ENCODE results near the gene KLHL17.

KLHL17 gene

GRCh38 chr1:978069-978834 lies 17.9 kb downstream of the KLHL17 start:
- H3K9ac ChIP-seq: no peak overlapping the region
- peaks cover 71% of the 10 kb centered on the region for H3K27me3 ChIP-seq (ENCODE audit: insufficient read depth, low read depth)
- H3K4me1 ChIP-seq (ENCODE audit: low read depth, poor library complexity, severe bottlenecking): peaks cover 22% of the 10 kb centered on the region
- no peak overlapping the region for H2AFZ ChIP-seq (ENCODE audit: low read depth)
- no peaks in the 10 kb centered on the region for H4K20me1 ChIP-seq (ENCODE audit: insufficient read depth)
- no peaks in the 10 kb centered on the region for H3K36me3 ChIP-seq (ENCODE audit: insufficient read depth)
- H3K27ac ChIP-seq: no peak overlapping the region
- no peaks in the 10 kb centered on the region for H3K79me2 ChIP-seq (ENCODE audit: insufficient read depth, low read depth)
- TF ChIP-seq CTCF (conservative IDR thresholded peaks at IDR 0.05; ENCODE audit: low read depth, low read length): no peak
- no peak overlapping the region for H3K4me3 ChIP-seq (IDR thresholded peaks at IDR 0.05; ENCODE audit: insufficient read depth, low read depth, low read length)
- no peak overlapping the region for H3K4me2 ChIP-seq

- peaks cover 71% of the 10 kb centered on the region for H3K27me3 ChIP-seq (ENCODE audit: insufficient read depth, low read depth)
- TF ChIP-seq CTCF (conservative IDR thresholded peaks at IDR 0.05; ENCODE audit: low read depth, low read length): no peak
These were observed 18.7 kb downstream of the KLHL17 start for GRCh38 chr1:978835-979743.

GRCh38 chr1:979744-980072 lies 19.3 kb downstream of the KLHL17 start:
- no peak overlapping the region for H3K9ac ChIP-seq
- no peaks in the 10 kb centered on the region for H4K20me1 ChIP-seq (ENCODE audit: insufficient read depth)
- no peak overlapping the region for H2AFZ ChIP-seq (ENCODE audit: low read depth)
- peaks cover 22% of the 10 kb centered on the region for H3K4me1 ChIP-seq (ENCODE audit: low read depth, poor library complexity, severe bottlenecking)
- TF ChIP-seq CTCF (conservative IDR thresholded peaks at IDR 0.05; ENCODE audit: low read depth, low read length): no peak
- no peaks in the 10 kb centered on the region for H3K36me3 ChIP-seq (ENCODE audit: insufficient read depth)
- no peaks in the 10 kb centered on the region for H3K79me2 ChIP-seq (ENCODE audit: insufficient read depth, low read depth)
- H3K27me3 ChIP-seq (ENCODE audit: insufficient read depth, low read depth): peaks cover 69% of the 10 kb centered on the region
- no peak overlapping the region for H3K27ac ChIP-seq
- no peak overlapping the region for H3K4me3 ChIP-seq (IDR thresholded peaks at IDR 0.05; ENCODE audit: insufficient read depth, low read depth, low read length)
- H3K4me2 ChIP-seq: no peak overlapping the region

More at GRCh38 chr1:978835-979743, 18.7 kb downstream of the KLHL17 start:
- H4K20me1 ChIP-seq (ENCODE audit: insufficient read depth): no peaks in the 10 kb centered on the region
- H2AFZ ChIP-seq (ENCODE audit: low read depth): no peak overlapping the region
- H3K4me2 ChIP-seq: no peak overlapping the region
- no peaks in the 10 kb centered on the region for H3K79me2 ChIP-seq (ENCODE audit: insufficient read depth, low read depth)
- peaks cover 22% of the 10 kb centered on the region for H3K4me1 ChIP-seq (ENCODE audit: low read depth, poor library complexity, severe bottlenecking)
- no peak overlapping the region for H3K27ac ChIP-seq
- H3K4me3 ChIP-seq (IDR thresholded peaks at IDR 0.05; ENCODE audit: insufficient read depth, low read depth, low read length): no peak overlapping the region
- H3K9ac ChIP-seq: no peak overlapping the region
- no peaks in the 10 kb centered on the region for H3K36me3 ChIP-seq (ENCODE audit: insufficient read depth)

DNA sequence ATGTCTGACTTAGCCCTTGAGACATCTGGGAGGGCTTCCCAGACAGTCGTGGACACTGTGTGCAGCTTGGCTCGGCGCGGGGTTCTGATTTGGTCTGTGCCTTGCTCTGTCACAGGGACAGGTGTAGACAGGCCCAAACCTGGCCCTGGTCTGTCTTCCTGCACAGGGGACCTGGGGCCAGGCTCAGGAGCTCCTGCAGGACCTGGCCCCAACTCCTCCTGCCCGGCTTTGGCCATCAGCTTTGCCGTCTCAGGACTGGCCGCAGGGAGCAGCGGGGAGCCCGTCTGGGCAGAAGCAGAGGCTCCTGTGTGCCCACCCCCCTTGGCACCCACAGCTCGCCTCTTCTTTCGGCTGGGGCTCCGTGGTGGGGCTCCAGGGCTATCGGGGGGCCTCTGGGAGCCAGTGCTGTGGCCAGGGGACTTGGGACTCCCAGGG lies 19.8 kb downstream of the KLHL17 start:
- H3K36me3 ChIP-seq (ENCODE audit: insufficient read depth): no peaks in the 10 kb centered on the region
- TF ChIP-seq CTCF (conservative IDR thresholded peaks at IDR 0.05; ENCODE audit: low read depth, low read length): no peak

More for the DNA sequence above, 19.8 kb downstream of the KLHL17 start:
- Histone ChIP-seq H4K20me1 (ENCODE audit: insufficient read depth) (no peaks in the 10 kb centered on the region), H3K4me2 (no peak overlapping the region), H3K27ac (no peak overlapping the region), H3K4me3 (IDR thresholded peaks at IDR 0.05; ENCODE audit: insufficient read depth, low read depth, low read length) (no peak overlapping the region), H3K79me2 (ENCODE audit: insufficient read depth, low read depth) (no peaks in the 10 kb centered on the region), H3K27me3 (ENCODE audit: insufficient read depth, low read depth) (peaks cover 69% of the 10 kb centered on the region), H3K9ac (no peak overlapping the region), H3K4me1 (ENCODE audit: low read depth, poor library complexity, severe bottlenecking) (peaks cover 21% of the 10 kb centered on the region), H2AFZ (ENCODE audit: low read depth) (no peak overlapping the region)

Measured in KMS-11 (cell line).